Measurements from ENCODE around the gene ATP8B4.

DNA sequence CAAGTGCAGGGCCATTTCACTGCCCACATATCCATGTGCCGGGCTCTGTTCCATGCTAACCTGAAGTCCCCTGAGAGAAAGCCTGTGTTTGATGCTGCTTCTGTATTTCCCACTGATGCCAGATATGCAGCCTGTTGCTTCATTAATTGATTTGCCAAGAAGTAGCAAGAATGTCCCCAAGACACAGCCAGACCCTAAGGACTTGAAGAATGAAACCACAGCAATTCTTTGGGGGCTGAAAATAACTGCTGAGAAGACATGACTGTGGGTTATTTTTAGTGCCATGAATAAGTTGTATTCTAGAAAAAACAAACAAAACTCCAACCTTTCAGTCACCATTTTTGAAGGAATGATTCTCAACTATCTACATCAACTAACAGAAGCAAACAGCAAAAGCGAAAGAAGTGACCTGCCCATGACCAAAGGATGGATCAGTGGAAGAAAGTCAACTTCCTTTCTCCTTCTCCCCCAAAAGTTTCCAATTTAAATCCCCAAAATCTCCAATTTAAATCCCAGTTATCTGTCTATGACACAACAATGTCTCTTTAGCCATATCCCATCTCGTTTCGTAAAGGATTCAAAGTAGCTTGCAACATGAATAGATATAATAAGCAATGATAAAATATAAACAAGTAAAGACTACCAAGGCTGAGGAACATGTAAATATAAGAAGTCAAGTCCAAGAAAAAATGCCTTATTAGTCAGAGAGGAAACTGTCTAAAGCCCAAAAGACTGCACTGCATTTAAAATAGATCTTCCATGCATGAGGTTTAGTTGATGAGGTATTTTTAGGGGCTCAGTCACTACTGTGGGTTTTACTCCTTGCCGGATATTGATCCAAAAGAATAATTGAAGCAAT is 271.4 kb downstream of the ATP8B4 start:
- TF ChIP-seq CTCF (conservative IDR thresholded peaks at IDR 0.05; ENCODE audit: low read depth, low read length) = no peak
- no peak for TF ChIP-seq EZH2 (IDR thresholded peaks at IDR 0.05; ENCODE audit: low read length, unreplicated experiment)

Measured in PC-3 (cell line).